GM18502 (cell line): ENCODE measurements around the gene PCDHB10.
"Not testable (repeated sequence)": the region's sequence is repeated elsewhere in the genome, so short reads cannot be mapped to it uniquely, and the experiment has no call there.

Experiments
- ATAC-seq: cut with Tn5 transposase; IDR thresholded peaks from one replicate; pipeline ENCODE4 v1.9.1; 2021; ENCODE audit warnings: mild to moderate bottlenecking; ENCODE audit not compliant: unreplicated experiment, poor library complexity

Gene PCDHB10

DNA sequence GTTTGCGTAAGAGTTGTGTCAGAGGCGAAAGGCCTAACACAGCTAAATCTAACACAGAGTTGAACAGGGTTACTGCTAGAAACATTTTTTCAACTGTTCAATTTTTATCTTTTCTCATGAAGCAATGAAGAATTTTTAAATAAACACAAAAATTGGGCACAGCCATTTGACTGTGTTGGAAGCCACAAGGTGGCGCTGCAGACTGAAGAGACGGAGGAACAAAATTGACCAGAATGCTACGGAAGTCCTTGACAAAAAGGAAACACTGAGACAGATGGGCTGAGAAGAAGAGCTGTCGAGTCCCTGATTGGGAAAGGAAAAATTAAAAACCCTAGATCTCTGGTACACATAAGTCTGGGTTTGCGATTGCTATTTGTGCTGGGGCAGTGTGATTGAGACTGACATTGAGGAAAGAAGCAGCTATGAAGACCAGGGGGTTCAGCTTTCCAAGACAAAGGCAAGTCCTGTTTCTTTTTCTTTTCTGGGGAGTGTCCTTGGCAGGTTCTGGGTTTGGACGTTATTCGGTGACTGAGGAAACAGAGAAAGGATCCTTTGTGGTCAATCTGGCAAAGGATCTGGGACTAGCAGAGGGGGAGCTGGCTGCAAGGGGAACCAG lies 5.1 kb upstream of the PCDHB10 start, which contains the start of gene PCDHB9:
Gene PCDHB9 (plus strand): TSS at position 265 of the 616 bp plus-strand sequence. CDS start 158 bp downstream, at position 423.
- no peak for ATAC-seq

DNA sequence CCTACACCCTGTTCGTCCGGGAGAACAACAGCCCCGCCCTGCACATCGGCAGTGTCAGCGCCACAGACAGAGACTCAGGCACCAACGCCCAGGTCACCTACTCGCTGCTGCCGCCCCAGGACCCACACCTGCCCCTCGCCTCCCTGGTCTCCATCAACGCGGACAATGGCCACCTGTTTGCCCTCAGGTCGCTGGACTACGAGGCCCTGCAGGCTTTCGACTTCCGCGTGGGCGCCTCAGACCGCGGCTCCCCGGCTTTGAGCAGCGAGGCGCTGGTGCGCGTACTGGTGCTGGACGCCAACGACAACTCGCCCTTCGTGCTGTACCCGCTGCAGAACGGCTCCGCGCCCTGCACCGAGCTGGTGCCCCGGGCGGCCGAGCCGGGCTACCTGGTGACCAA lies 3.5 kb upstream of the PCDHB10 start:
- not testable (repeated sequence) for ATAC-seq

DNA sequence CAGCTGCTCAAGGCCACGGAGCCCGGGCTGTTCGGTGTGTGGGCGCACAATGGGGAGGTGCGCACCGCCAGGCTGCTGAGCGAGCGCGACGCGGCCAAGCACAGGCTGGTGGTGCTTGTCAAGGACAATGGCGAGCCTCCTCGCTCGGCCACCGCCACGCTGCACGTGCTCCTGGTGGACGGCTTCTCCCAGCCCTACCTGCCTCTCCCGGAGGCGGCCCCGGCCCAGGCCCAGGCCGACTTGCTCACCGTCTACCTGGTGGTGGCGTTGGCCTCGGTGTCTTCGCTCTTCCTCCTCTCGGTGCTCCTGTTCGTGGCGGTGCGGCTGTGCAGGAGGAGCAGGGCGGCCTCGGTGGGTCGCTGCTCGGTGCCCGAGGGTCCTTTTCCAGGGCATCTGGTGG lies 3.0 kb upstream of the PCDHB10 start:
- ATAC-seq = not testable (repeated sequence)

GRCh38 chr5:141194332-141194731 lies 2.2 kb downstream of the PCDHB10 start:
- ATAC-seq = not testable (repeated sequence)

DNA sequence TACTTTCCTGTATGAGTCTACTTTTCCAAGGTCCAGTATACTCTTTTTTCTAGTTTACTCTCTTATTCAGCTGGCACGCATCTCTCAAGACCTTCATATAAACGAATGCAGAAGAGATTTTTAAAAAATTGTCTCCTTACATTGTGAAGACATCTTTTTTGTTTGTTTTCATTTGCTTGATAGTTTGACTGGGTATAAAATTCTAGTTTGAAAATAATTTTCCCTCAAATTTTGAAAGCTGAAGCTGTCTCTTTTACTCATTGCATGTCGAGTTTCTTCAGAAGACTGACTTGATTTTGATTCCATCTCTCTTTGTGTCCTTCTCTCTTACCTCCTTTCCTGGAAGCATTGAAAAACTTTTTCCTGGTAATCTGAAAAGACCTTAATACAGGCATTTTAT lies 4.2 kb downstream of the PCDHB10 start:
- ATAC-seq = no peak

GRCh38 chr5:141199359-141200235 lies 7.4 kb downstream of the PCDHB10 start, which contains the start of gene PCDHB11:
Gene PCDHB11, plus strand, starts transcription at chr5:141199627. Its CDS starts 148 bp downstream, at chr5:141199775.
- no peak for ATAC-seq

- ATAC-seq = not testable (repeated sequence)
Observed at GRCh38 chr5:141201126-141201525, 9.0 kb downstream of the PCDHB10 start.

DNA sequence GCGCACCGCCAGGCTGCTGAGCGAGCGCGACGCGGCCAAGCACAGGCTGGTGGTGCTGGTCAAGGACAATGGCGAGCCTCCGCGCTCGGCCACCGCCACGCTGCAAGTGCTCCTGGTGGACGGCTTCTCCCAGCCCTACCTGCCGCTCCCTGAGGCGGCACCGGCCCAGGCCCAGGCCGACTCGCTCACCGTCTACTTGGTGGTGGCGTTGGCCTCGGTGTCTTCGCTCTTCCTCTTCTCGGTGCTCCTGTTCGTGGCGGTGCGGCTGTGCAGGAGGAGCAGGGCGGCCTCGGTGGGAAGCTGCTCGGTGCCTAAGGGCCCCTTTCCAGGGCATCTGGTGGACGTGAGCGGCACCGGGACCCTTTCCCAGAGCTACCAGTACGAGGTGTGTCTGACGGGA lies 9.5 kb downstream of the PCDHB10 start:
- not testable (repeated sequence) for ATAC-seq

DNA sequence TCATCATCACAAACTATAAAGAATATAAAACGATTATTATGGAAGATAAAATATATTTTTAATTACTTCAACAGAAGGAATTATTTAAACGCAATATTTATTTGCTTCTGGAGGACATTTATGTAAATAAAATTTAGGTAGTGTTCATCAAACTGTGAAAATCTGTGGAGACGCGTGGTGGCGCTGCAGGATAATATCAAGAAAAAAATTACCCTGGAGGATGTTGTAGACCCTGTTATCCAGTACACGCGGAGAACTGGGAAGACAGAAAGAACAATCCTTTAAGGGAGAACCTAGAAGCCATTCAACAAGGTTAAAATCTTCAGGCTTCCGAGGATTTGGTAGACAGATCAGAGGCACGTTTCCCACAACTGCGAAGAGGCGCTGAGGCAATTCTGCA lies 16.3 kb downstream of the PCDHB10 start, which contains the start of gene PCDHB12:
Gene PCDHB12 (plus strand): TSS at position 242 of the 400 bp plus-strand sequence. CDS start 189 bp downstream, outside the sequence.
- ATAC-seq = no peak

DNA sequence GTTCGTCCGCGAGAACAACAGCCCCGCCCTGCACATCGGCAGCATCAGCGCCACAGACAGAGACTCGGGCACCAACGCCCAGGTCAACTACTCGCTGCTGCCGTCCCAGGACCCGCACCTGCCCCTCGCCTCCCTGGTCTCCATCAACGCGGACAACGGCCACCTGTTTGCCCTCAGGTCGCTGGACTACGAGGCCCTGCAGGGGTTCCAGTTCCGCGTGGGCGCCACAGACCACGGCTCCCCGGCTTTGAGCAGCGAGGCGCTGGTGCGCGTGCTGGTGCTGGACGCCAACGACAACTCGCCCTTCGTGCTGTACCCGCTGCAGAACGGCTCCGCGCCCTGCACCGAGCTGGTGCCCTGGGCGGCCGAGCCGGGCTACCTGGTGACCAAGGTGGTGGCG lies 18.1 kb downstream of the PCDHB10 start:
- not testable (repeated sequence) for ATAC-seq

DNA sequence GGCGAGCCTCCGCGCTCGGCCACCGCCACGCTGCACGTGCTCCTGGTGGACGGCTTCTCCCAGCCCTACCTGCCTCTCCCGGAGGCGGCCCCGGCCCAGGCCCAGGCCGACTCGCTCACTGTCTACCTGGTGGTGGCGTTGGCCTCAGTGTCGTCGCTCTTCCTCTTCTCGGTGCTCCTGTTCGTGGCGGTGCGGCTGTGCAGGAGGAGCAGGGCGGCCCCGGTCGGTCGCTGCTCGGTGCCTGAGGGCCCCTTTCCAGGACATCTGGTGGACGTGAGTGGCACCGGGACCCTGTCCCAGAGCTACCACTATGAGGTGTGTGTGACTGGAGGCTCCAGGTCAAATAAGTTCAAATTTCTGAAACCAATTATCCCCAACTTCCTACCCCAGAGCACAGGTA lies 18.7 kb downstream of the PCDHB10 start:
- not testable (repeated sequence) for ATAC-seq

DNA sequence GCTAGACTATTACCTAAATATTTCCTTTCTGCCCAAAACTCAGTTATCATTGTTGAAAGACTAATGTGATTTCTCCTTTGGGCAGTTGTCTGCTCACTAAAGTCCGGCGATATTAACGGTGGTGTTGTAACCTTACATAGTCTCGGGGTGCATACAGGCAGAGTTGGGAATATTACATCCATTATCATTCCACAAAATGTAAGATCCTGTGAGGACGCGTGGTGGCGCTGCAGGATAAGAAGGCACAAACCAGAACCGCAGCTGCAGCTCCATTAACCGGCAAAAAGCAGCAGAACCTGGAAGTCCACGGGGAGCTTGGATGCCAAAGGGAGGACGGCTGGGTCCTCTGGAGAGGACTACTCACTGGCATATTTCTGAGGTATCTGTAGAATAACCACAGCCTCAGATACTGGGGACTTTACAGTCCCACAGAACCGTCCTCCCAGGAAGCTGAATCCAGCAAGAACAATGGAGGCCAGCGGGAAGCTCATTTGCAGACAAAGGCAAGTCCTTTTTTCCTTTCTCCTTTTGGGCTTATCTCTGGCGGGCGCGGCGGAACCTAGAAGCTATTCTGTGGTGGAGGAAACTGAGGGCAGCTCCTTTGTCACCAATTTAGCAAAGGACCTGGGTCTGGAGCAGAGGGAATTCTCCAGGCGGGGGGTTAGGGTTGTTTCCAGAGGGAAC lies 21.6 kb downstream of the PCDHB10 start, which contains the start of gene PCDHB13:
Gene PCDHB13 (plus strand): TSS at position 264 of the 684 bp plus-strand sequence. CDS start 205 bp downstream, at position 469.
- not testable (repeated sequence) for ATAC-seq

DNA sequence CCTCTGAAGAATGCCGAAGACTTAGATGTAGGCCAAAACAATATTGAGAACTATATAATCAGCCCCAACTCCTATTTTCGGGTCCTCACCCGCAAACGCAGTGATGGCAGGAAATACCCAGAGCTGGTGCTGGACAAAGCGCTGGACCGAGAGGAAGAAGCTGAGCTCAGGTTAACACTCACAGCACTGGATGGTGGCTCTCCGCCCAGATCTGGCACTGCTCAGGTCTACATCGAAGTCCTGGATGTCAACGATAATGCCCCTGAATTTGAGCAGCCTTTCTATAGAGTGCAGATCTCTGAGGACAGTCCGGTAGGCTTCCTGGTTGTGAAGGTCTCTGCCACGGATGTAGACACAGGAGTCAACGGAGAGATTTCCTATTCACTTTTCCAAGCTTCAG lies 22.4 kb downstream of the PCDHB10 start:
- ATAC-seq = not testable (repeated sequence)

DNA sequence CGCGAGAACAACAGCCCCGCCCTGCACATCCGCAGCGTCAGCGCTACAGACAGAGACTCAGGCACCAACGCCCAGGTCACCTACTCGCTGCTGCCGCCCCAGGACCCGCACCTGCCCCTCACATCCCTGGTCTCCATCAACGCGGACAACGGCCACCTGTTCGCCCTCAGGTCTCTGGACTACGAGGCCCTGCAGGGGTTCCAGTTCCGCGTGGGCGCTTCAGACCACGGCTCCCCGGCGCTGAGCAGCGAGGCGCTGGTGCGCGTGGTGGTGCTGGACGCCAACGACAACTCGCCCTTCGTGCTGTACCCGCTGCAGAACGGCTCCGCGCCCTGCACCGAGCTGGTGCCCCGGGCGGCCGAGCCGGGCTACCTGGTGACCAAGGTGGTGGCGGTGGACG lies 23.4 kb downstream of the PCDHB10 start:
- ATAC-seq = not testable (repeated sequence)

DNA sequence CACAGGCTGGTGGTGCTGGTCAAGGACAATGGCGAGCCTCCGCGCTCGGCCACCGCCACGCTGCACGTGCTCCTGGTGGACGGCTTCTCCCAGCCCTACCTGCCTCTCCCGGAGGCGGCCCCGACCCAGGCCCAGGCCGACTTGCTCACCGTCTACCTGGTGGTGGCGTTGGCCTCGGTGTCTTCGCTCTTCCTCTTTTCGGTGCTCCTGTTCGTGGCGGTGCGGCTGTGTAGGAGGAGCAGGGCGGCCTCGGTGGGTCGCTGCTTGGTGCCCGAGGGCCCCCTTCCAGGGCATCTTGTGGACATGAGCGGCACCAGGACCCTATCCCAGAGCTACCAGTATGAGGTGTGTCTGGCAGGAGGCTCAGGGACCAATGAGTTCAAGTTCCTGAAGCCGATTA lies 23.9 kb downstream of the PCDHB10 start:
- ATAC-seq = not testable (repeated sequence)

- ATAC-seq = no peak
Observed at GRCh38 chr5:141223112-141223783, 31.1 kb downstream of the PCDHB10 start, which contains the start of gene PCDHB14. Gene PCDHB14, plus strand, starts transcription at chr5:141223343. Its CDS starts 163 bp downstream, at chr5:141223506.

- not testable (repeated sequence) for ATAC-seq
Observed at GRCh38 chr5:141224844-141225243, 32.7 kb downstream of the PCDHB10 start.

DNA sequence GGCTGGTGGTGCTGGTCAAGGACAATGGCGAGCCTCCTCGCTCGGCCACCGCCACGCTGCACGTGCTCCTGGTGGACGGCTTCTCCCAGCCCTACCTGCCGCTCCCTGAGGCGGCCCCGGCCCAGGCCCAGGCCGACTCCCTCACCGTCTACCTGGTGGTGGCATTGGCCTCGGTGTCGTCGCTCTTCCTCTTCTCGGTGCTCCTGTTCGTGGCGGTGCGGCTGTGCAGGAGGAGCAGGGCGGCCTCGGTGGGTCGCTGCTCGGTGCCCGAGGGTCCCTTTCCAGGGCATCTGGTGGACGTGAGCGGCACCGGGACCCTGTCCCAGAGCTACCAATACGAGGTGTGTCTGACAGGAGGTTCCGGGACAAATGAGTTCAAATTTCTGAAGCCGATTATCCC lies 33.3 kb downstream of the PCDHB10 start:
- ATAC-seq = not testable (repeated sequence)

DNA sequence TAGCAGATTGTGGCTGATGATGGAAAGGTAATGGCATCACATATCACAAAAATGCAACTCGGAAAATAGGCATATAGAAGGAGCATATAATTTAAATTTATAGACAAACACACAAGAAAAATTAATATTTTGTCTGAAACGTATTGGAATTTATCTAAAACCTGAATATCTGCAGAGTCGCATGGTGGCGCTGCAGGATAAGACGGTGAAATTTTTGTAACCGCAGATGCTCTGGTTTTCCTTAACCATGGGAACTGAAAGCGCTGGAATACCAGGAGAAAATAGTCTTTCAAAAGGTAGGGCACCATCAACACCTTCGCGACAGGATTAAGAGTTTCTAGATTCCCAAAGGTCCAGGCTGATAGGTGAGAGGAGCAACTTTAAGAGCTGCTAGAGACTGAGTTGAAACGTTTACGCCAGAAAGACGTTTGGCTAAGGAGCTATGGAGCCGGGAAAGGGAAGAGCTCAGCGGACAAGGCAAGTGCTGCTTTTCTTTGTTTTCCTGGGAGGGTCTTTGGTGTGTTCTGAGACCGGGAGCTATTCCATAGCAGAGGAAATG lies 42.0 kb downstream of the PCDHB10 start:
- no peak for ATAC-seq
